GM21528 (cell line): Measurements from ENCODE around the gene F2RL1.
"Not testable (repeated sequence)": the region's sequence is repeated elsewhere in the genome, so short reads cannot be mapped to it uniquely, and the experiment has no call there.

ENCODE experiments used
- ATAC-seq: cut with Tn5 transposase; IDR thresholded peaks from one replicate; pipeline ENCODE4 v1.9.1; 2021; ENCODE audit warnings: mild to moderate bottlenecking, moderate library complexity; ENCODE audit not compliant: unreplicated experiment, low FRiP score

Gene F2RL1

GRCh38 chr5:76805821-76806505 lies 12.9 kb upstream of the F2RL1 start:
- no peak for ATAC-seq

- ATAC-seq = no peak
Observed at GRCh38 chr5:76807296-76807695, 11.5 kb upstream of the F2RL1 start.

GRCh38 chr5:76808141-76808691 lies 10.6 kb upstream of the F2RL1 start:
- no peak for ATAC-seq

GRCh38 chr5:76809141-76809540 lies 9.7 kb upstream of the F2RL1 start:
- ATAC-seq = no peak

- no peak for ATAC-seq
Observed at GRCh38 chr5:76810236-76810635, 8.6 kb upstream of the F2RL1 start.

- no peak for ATAC-seq
Observed at GRCh38 chr5:76811214-76811613, 7.6 kb upstream of the F2RL1 start.

- not testable (repeated sequence) for ATAC-seq
Observed at GRCh38 chr5:76812209-76812608, 6.6 kb upstream of the F2RL1 start.

GRCh38 chr5:76813982-76814562 lies 4.8 kb upstream of the F2RL1 start:
- no peak for ATAC-seq

GRCh38 chr5:76816110-76816831 lies 2.6 kb upstream of the F2RL1 start:
- ATAC-seq = no peak

- no peak for ATAC-seq
Observed at GRCh38 chr5:76819851-76820525, 1.2 kb downstream of the F2RL1 start.

GRCh38 chr5:76820526-76820890 lies 1.7 kb downstream of the F2RL1 start:
- no peak for ATAC-seq

GRCh38 chr5:76821136-76821535 lies 2.3 kb downstream of the F2RL1 start:
- no peak for ATAC-seq

GRCh38 chr5:76822105-76822731 lies 3.4 kb downstream of the F2RL1 start:
- ATAC-seq = not testable (repeated sequence)

GRCh38 chr5:76826416-76826815 lies 7.6 kb downstream of the F2RL1 start:
- not testable (repeated sequence) for ATAC-seq

- ATAC-seq = no peak
Observed at GRCh38 chr5:76831110-76831452, 12.3 kb downstream of the F2RL1 start.

GRCh38 chr5:76836181-76836580 lies 17.4 kb downstream of the F2RL1 start:
- no peak for ATAC-seq

- no peak for ATAC-seq
Observed at GRCh38 chr5:76836585-76836984, 17.8 kb downstream of the F2RL1 start.

GRCh38 chr5:76838481-76839261 lies 19.8 kb downstream of the F2RL1 start:
- no peak for ATAC-seq

- no peak for ATAC-seq
Observed at GRCh38 chr5:76841361-76841760, 22.5 kb downstream of the F2RL1 start.

- no peak for ATAC-seq
Observed at GRCh38 chr5:76845890-76846289, 27.1 kb downstream of the F2RL1 start.
